Ovary (tissue), 3 donors: ENCODE results near the gene CAMK2D.

ENCODE experiments used
- EP300 ChIP-seq: sonication (generic); formaldehyde crosslinking; IDR thresholded peaks from one replicate; pipeline ENCODE4 v1.6.1; 2017; ENCODE audit warnings: antibody characterized with exemption
- POLR2A ChIP-seq: fragments of 450-650 bp; IDR thresholded peaks from one replicate; pipeline ENCODE4 v1.6.1; 2017; ENCODE audit warnings: antibody characterized with exemption, mild to moderate bottlenecking, moderate library complexity
- TF ChIP-seq, protein P1 (sequence below), 3 donors: fragments of 450-650 bp in 2 of 3; fragments of 200-600 bp in 1 of 3; IDR thresholded peaks; one replicate each; pipeline versions ENCODE4 v1.5.1 to v1.8.0; 2016 to 2022; ENCODE audit warnings: antibody characterized with exemption in 3 of 3, mild to moderate bottlenecking in 1 of 3
- donor health status: DM: no; HTN: no; CAD: no.

DNA sequence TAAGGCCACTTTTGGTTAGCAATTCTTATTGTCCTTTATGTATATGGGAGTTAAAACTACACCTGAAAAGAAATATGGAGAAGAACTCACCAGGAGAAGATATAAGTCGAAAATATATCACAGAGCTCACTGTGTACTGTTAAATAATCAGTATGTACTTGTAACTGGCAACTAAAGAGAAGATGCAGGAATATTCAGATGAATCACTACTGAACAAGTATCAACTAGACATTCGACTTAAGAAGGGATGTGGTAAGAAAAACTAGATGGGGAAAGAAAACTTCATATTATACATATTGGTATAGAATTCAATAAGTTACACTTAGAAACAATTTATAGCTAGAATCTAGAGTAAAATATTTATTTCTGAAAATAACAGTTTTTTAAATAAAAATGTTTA, 230.0 kb downstream of the CAMK2D start:
- TF ChIP-seq, protein P1, sequence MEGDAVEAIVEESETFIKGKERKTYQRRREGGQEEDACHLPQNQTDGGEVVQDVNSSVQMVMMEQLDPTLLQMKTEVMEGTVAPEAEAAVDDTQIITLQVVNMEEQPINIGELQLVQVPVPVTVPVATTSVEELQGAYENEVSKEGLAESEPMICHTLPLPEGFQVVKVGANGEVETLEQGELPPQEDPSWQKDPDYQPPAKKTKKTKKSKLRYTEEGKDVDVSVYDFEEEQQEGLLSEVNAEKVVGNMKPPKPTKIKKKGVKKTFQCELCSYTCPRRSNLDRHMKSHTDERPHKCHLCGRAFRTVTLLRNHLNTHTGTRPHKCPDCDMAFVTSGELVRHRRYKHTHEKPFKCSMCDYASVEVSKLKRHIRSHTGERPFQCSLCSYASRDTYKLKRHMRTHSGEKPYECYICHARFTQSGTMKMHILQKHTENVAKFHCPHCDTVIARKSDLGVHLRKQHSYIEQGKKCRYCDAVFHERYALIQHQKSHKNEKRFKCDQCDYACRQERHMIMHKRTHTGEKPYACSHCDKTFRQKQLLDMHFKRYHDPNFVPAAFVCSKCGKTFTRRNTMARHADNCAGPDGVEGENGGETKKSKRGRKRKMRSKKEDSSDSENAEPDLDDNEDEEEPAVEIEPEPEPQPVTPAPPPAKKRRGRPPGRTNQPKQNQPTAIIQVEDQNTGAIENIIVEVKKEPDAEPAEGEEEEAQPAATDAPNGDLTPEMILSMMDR (IDR thresholded peaks at IDR 0.05) = no peak
- no peak for TF ChIP-seq POLR2A
- no peak for TF ChIP-seq EP300
